Caco-2 (cell line): ENCODE measurements around the gene NDUFS2. TPM values are rescaled to one million over a fixed set of nuclear protein-coding genes. Genes with fewer than 3 reads are reported as not detected.

Experiments
- BruUV-seq: library from RNA; stranded (reverse); fragments of 400-500 nt; replicated peaks from 2 replicates; lab custom pipeline; 2021; lab: Mats Ljungman, UMichigan
- CTCF ChIA-PET: fragments of 300-600 bp; sonication (Branson Sonifier 250); formaldehyde crosslinking; loops from one replicate; lab custom pipeline; 2022; ENCODE audit warnings: antibody characterized with exemption; lab: Charles Lee
- POLR2A ChIA-PET: fragments of 300-600 bp; sonication (Branson Sonifier 250); formaldehyde crosslinking; loops from one replicate; lab custom pipeline; 2022; ENCODE audit warnings: antibody characterized with exemption; lab: Charles Lee
- DNase-seq, 2 experiments: peaks; one replicate each; pipeline versions ENCODE4 v3.0.0 to v3.0.0-alpha.2; 2020 to 2022
- H3K27me3 ChIP-seq: replicated peaks from 2 replicates; pipeline ENCODE4 v1.6.0; 2011; ENCODE audit warnings: low read length; ENCODE audit not compliant: control insufficient read depth, insufficient read depth
- H3K36me3 ChIP-seq: 2 replicates; pipeline ENCODE4 v1.5.1; 2011; ENCODE audit warnings: low read length; ENCODE audit not compliant: control insufficient read depth, insufficient read depth
- H3K4me1 ChIP-seq: fragments of 250-450 bp; sonication (Bioruptor Pico); 2 replicates; pipeline ENCODE4 v1.5.1; 2020; ENCODE audit warnings: mild to moderate bottlenecking
- H3K4me3 ChIP-seq: 2 replicates; pipeline ENCODE4 v1.5.1; 2011; ENCODE audit warnings: low read depth, mild to moderate bottlenecking, control low read depth, low read length
- H3K9me3 ChIP-seq: fragments of 250-450 bp; sonication (Bioruptor Pico); 2 replicates; pipeline ENCODE4 v1.5.1; 2020; ENCODE audit warnings: mild to moderate bottlenecking, moderate library complexity
- H3K27ac Mint-ChIP-seq: one replicate; pipeline ENCODE4 v1.8.0; 2022; ENCODE audit warnings: mixed read lengths; ENCODE audit not compliant: unreplicated experiment
- H3K27me3 Mint-ChIP-seq: one replicate; pipeline ENCODE4 v1.8.0; 2022; ENCODE audit warnings: mixed read lengths; ENCODE audit not compliant: insufficient read depth, unreplicated experiment
- H3K36me3 Mint-ChIP-seq: one replicate; pipeline ENCODE4 v1.8.0; 2022; ENCODE audit warnings: mild to moderate bottlenecking, mixed read lengths; ENCODE audit not compliant: insufficient read depth, unreplicated experiment
- H3K4me1 Mint-ChIP-seq: one replicate; pipeline ENCODE4 v1.8.0; 2022; ENCODE audit warnings: low read depth, mixed read lengths; ENCODE audit not compliant: unreplicated experiment
- H3K4me3 Mint-ChIP-seq: one replicate; pipeline ENCODE4 v1.8.0; 2022; ENCODE audit warnings: mild to moderate bottlenecking, moderate library complexity, mixed read lengths; ENCODE audit not compliant: unreplicated experiment
- H3K9me3 Mint-ChIP-seq: one replicate; pipeline ENCODE4 v1.8.0; 2022; ENCODE audit warnings: mixed read lengths; ENCODE audit not compliant: unreplicated experiment
- intact Hi-C: fragments of 100-400 bp; cut with micrococcal nuclease; formaldehyde crosslinking; loops from one replicate; pipeline ENCODE4 v1.10.0; 2022; ENCODE audit not compliant: unreplicated experiment
- microRNA-seq: library from miRNA; unstranded; fragments of <30 nt; microRNA quantifications from one replicate; pipeline ENCODE4 v1.2.0, GENCODE V29; 2022
- total RNA-seq: library from RNA; stranded (reverse); gene quantifications from 2 replicates; pipeline ENCODE4 v1.2.3, GENCODE V29; 2022
- TF ChIP-seq, protein P1 (sequence below), 2 experiments: fragments of 200-600 bp in 1 of 2; IDR thresholded peaks; 1 replicate in 1 of 2; 2 replicates in 1 of 2; pipeline versions ENCODE4 v1.5.1 to v1.8.0; 2011 to 2022; ENCODE audit warnings: antibody characterized with exemption in 1 of 2, control low read depth in 1 of 2, inconsistent platforms in 1 of 2, low read depth in 1 of 2, low read length in 1 of 2, mild to moderate bottlenecking in 1 of 2, moderate library complexity in 1 of 2; ENCODE audit not compliant: insufficient read depth in 1 of 2, severe bottlenecking in 1 of 2, unreplicated experiment in 1 of 2

NDUFS2 gene
- total RNA-seq, 1 experiment from 2014 or later: 115 TPM

DNA sequence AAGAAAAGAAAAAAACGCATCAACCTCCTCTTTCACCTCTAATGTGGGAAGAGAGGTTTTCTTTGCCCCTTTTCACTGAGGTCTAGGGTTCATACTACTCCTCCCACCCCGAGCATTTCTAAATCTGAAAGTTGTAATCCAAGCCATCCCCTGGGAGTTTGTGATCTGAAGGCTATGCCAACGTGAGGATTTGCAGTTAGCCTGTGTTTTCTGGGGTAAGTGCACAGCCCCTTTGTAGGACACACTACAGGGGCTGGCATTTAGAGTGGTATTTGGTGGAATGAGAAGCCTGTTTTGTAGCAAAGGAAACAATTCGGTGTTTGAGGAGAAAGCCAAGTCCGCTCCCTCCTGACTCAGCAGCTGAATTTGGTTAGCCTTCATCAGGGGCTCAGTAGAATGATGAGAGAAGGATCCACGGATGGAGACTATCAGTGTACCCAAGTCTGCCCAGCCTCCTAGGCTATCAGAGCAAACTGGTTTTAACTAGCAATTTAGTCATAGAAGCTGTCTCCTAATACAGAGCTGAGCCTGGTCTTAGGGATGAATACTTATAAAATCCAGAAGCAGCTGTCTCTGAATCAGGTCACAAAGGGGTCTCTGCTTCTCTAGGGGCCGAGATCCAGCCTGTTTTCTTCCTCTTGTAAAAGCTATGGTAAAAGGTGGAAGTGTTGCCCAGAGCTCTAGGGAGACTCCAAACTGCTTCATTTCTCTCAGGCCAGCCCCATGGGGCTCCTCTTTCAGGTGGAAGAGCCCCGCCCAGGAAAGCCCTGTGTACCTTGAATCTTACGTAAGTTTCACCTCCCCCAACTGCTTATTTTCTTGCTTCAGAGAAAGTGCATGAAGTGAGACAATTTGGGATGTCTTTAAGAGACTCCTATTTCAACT is 58.5 kb downstream of the NDUFS2 start:
- H3K36me3 Mint-ChIP-seq: peaks cover 12% of the 10 kb centered on the region
- H3K9me3 Mint-ChIP-seq: peaks cover 17% of the 10 kb centered on the region
- peak overlapping the region; percentile 76 for H3K27ac Mint-ChIP-seq
- BruUV-seq: no TSS peak
- H3K27me3 ChIP-seq: no peaks in the 10 kb centered on the region
- intact Hi-C loops: no loop called here
- CTCF ChIA-PET: interaction anchor here (1.2 kb wide), 1 partner anchor 35 kb away, joined by 3 read pairs; the partner anchor contains the start of gene TOMM40L
- H3K27me3 Mint-ChIP-seq: no peaks in the 10 kb centered on the region
- no peaks in the 10 kb centered on the region for H3K36me3 ChIP-seq
- POLR2A ChIA-PET: interaction anchor here (1.3 kb wide), 1 partner anchor 54 kb away, joined by 5 read pairs; the partner anchor contains the start of gene SDHC
- DNase-seq: peak in 1 of 2 experiments; percentile 27
- peaks cover 21% of the 10 kb centered on the region for H3K4me1 Mint-ChIP-seq
- peaks cover 14% of the 10 kb centered on the region for H3K9me3 ChIP-seq
- TF ChIP-seq, protein P1, sequence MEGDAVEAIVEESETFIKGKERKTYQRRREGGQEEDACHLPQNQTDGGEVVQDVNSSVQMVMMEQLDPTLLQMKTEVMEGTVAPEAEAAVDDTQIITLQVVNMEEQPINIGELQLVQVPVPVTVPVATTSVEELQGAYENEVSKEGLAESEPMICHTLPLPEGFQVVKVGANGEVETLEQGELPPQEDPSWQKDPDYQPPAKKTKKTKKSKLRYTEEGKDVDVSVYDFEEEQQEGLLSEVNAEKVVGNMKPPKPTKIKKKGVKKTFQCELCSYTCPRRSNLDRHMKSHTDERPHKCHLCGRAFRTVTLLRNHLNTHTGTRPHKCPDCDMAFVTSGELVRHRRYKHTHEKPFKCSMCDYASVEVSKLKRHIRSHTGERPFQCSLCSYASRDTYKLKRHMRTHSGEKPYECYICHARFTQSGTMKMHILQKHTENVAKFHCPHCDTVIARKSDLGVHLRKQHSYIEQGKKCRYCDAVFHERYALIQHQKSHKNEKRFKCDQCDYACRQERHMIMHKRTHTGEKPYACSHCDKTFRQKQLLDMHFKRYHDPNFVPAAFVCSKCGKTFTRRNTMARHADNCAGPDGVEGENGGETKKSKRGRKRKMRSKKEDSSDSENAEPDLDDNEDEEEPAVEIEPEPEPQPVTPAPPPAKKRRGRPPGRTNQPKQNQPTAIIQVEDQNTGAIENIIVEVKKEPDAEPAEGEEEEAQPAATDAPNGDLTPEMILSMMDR (IDR thresholded peaks at IDR 0.05; ENCODE audit: insufficient read depth in 1 of 2, low read depth in 1 of 2, low read length in 1 of 2, severe bottlenecking in 1 of 2, unreplicated experiment in 1 of 2): no peak
- peaks cover 13% of the 10 kb centered on the region; the same call in 1 of the 2 replicates for H3K4me1 ChIP-seq
- peak overlapping the region; percentile 63 for H3K4me3 Mint-ChIP-seq
- 0 out of 2 replicates have a peak overlapping the region, but pooled peaks have one; percentile 9 for H3K4me3 ChIP-seq

DNA sequence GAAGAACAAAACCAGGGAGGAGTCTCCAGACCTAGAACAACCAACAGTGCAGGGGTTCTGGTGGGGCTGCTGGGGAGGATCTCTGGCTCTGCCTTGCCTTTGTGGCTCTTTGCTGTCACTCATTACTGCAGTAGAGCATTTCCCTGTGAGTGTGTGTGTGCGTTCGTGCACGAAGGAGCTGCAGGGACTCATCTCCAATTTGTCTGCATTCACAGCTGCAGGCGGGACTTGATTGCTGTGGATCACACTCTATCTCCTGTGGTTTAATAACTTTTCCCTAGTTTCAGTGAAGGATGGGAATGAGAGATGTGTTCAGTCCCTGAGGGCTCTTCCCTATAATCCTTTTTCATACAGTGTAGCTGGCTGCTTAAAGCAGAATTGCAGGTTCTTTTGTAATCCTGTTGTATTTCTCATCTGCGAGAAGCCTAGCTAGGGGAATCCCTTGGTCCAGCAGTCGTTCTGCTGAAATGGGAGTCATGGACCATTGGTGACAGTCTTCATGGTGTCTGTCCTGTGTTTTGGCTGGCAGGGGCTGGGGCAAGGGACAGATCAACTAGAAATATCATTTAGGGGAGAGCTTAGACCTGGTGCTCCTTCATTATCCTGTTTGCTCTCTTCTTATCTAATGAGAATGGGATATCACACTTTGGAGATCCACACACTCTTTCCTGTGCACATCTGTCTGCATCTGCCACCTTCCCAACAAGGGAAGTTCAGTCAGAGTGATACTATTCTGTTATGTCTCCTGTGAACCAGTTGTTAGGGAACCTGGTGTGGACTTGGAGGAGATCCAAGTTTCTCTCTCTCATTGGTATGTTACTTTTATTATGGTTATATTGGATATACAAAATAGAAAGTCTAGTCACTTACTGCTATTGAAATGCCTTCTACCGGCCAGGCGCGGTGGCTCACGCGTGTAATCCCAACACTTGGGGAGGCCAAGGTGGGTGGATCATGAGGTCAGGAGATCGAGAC is 59.4 kb downstream of the NDUFS2 start:
- no TSS peak for BruUV-seq
- H3K36me3 ChIP-seq: no peaks in the 10 kb centered on the region
- TF ChIP-seq, protein P1 (IDR thresholded peaks at IDR 0.05; ENCODE audit: insufficient read depth in 1 of 2, low read depth in 1 of 2, low read length in 1 of 2, severe bottlenecking in 1 of 2, unreplicated experiment in 1 of 2): no peak
- Mint-ChIP-seq H3K36me3 (peaks cover 12% of the 10 kb centered on the region), H3K27ac (peak overlapping the region; percentile 76), H3K4me1 (peaks cover 16% of the 10 kb centered on the region), H3K9me3 (peaks cover 10% of the 10 kb centered on the region), H3K27me3 (no peaks in the 10 kb centered on the region), H3K4me3 (peak overlapping the region; percentile 63)
- intact Hi-C loops: no loop called here
- H3K9me3 ChIP-seq: peaks cover 12% of the 10 kb centered on the region
- ChIA-PET CTCF (interaction anchor here (1.2 kb wide), 1 partner anchor 36 kb away, joined by 3 read pairs; the partner anchor contains the start of gene TOMM40L), POLR2A (interaction anchor here (1.3 kb wide), 1 partner anchor 53 kb away, joined by 5 read pairs; the partner anchor contains the start of gene SDHC)
- no peaks in the 10 kb centered on the region for H3K27me3 ChIP-seq
- 0 out of 2 replicates have a peak overlapping the region, but pooled peaks have one; percentile 9 for H3K4me3 ChIP-seq
- DNase-seq: peak in 1 of 2 experiments; percentile 29
- H3K4me1 ChIP-seq: peaks cover 13% of the 10 kb centered on the region; the same call in 1 of the 2 replicates

Small RNA genes within 50 kb of the gene (microRNA-seq; reads per million reads assigned to microRNA genes)
- 0.93 reads per million for gene MIR5187

Other genes with a start within 250 kb of the NDUFS2 start
- 0.93 and 1.3 TPM in 2 replicates for gene ITLN2, start 247.6 kb upstream of the NDUFS2 start, total RNA-seq
- gene F11R, start 181.2 kb upstream of the NDUFS2 start, total RNA-seq: 182 and 196 TPM in 2 replicates
- 24.8 and 26.8 TPM in 2 replicates for gene TSTD1, start 163.4 kb upstream of the NDUFS2 start, total RNA-seq
- gene USF1, start 156.4 kb upstream of the NDUFS2 start, total RNA-seq: 49.7 and 52.7 TPM in 2 replicates
- not detected in 2 replicates for gene ARHGAP30, start 132.5 kb upstream of the NDUFS2 start, total RNA-seq
- gene NECTIN4, start 112.8 kb upstream of the NDUFS2 start, total RNA-seq: 0.20 and 0.74 TPM in 2 replicates
- 2.0 and 2.2 TPM in 2 replicates for gene KLHDC9, start 104.0 kb upstream of the NDUFS2 start, total RNA-seq
- gene PFDN2, start 84.3 kb upstream of the NDUFS2 start, total RNA-seq: 80.0 and 88.0 TPM in 2 replicates
- gene NIT1, start 84.3 kb upstream of the NDUFS2 start, total RNA-seq: 41.8 and 42.1 TPM in 2 replicates
- gene DEDD, start 69.7 kb upstream of the NDUFS2 start, total RNA-seq: 33.8 and 37.0 TPM in 2 replicates
- 98.2 and 105 TPM in 2 replicates for gene UFC1, start 48.4 kb upstream of the NDUFS2 start, total RNA-seq
- gene USP21, start 42.9 kb upstream of the NDUFS2 start, total RNA-seq: 38.2 and 39.8 TPM in 2 replicates
- 25.0 and 25.4 TPM in 2 replicates for gene PPOX, start 35.9 kb upstream of the NDUFS2 start, total RNA-seq
- 39.6 and 48.1 TPM in 2 replicates for gene B4GALT3, start 24.9 kb upstream of the NDUFS2 start, total RNA-seq
- gene ADAMTS4, start 3.3 kb upstream of the NDUFS2 start, total RNA-seq: 0.23 and 0.32 TPM in 2 replicates
- 1.5 and 2.6 TPM in 2 replicates for gene FCER1G, start 12.9 kb downstream of the NDUFS2 start, total RNA-seq
- gene APOA2, start 21.3 kb downstream of the NDUFS2 start, total RNA-seq: 711 and 784 TPM in 2 replicates
- gene TOMM40L, start 23.7 kb downstream of the NDUFS2 start, total RNA-seq: 23.1 and 24.0 TPM in 2 replicates
- gene NR1I3, start 35.8 kb downstream of the NDUFS2 start, total RNA-seq: not detected in 2 replicates
- gene PCP4L1, start 56.4 kb downstream of the NDUFS2 start, total RNA-seq: 2.5 and 3.3 TPM in 2 replicates
- gene MPZ, start 107.6 kb downstream of the NDUFS2 start, total RNA-seq: 0.20 and 0.23 TPM in 2 replicates
- gene SDHC, start 112.0 kb downstream of the NDUFS2 start, total RNA-seq: 261 and 268 TPM in 2 replicates
- gene CFAP126, start 165.5 kb downstream of the NDUFS2 start, total RNA-seq: not detected in 2 replicates